Smooth muscle cell (in vitro differentiated cells): ENCODE data around the gene CDC42EP2. TPM values are rescaled to one million over a fixed set of nuclear protein-coding genes. Genes with fewer than 3 reads are reported as not detected.

Experiments
- DNase-seq: peaks from one replicate; lab custom pipeline; 2025; ENCODE audit not compliant: unreplicated experiment; lab: John Stamatoyannopoulos, UW
- H2AFZ ChIP-seq: fragments of 200-600 bp; sonication (generic); 2 replicates; pipeline ENCODE4 v1.6.0; 2016; ENCODE audit warnings: antibody characterized with exemption, low read depth, mild to moderate bottlenecking
- H3F3A ChIP-seq: fragments of 200-600 bp; sonication (generic); 2 replicates; pipeline ENCODE4 v1.6.0; 2017; ENCODE audit warnings: antibody characterized with exemption, low read depth
- H3K27ac ChIP-seq: fragments of 200-600 bp; sonication (generic); 2 replicates; pipeline ENCODE4 v1.5.1; 2016; ENCODE audit warnings: low read depth, mild to moderate bottlenecking
- H3K27me3 ChIP-seq: fragments of 200-600 bp; sonication (generic); 2 replicates; pipeline ENCODE4 v1.6.1; 2016; ENCODE audit warnings: low read depth, mild to moderate bottlenecking
- H3K36me3 ChIP-seq: fragments of 200-600 bp; sonication (generic); 2 replicates; pipeline ENCODE4 v1.5.1; 2016; ENCODE audit warnings: low read depth
- H3K4me1 ChIP-seq: fragments of 200-600 bp; sonication (generic); 2 replicates; pipeline ENCODE4 v1.5.1; 2016; ENCODE audit warnings: low read depth
- H3K4me2 ChIP-seq: fragments of 200-600 bp; sonication (generic); 2 replicates; pipeline ENCODE4 v1.6.0; 2016; ENCODE audit warnings: mild to moderate bottlenecking
- H3K4me3 ChIP-seq: fragments of 200-600 bp; sonication (generic); 2 replicates; pipeline ENCODE4 v1.5.1; 2016; ENCODE audit warnings: mild to moderate bottlenecking
- H3K79me2 ChIP-seq: fragments of 200-600 bp; sonication (generic); 2 replicates; pipeline ENCODE4 v1.6.0; 2016; ENCODE audit warnings: low read depth, mild to moderate bottlenecking
- H3K9ac ChIP-seq: fragments of 200-600 bp; sonication (generic); 2 replicates; pipeline ENCODE4 v1.6.0; 2016; ENCODE audit warnings: low read depth
- H3K9me3 ChIP-seq: fragments of 200-600 bp; sonication (generic); replicated peaks from 2 replicates; pipeline ENCODE4 v1.5.1; 2016; ENCODE audit warnings: low read depth
- H4K20me1 ChIP-seq: fragments of 200-600 bp; sonication (generic); 2 replicates; pipeline ENCODE4 v1.6.0; 2016; ENCODE audit warnings: low read depth
- WGBS: methylation state at CpG from one replicate; pipeline ENCODE4 v1.1.7; 2016; ENCODE audit warnings: low lambda C conversion rate; 5-methylcytosine and 5-hydroxymethylcytosine counted together
- polyA plus RNA-seq: library from polyadenylated mRNA; unstranded; fragments of >200 nt; fragmentation: Nextera tagmentation; extraction: Ambion mirVana; gene quantifications from 2 replicates; pipeline ENCODE4 v1.2.1, GENCODE V29; 2016
- total RNA-seq: library from RNA; depleted of rRNA; stranded (reverse); fragments of >200 nt; gene quantifications from 2 replicates; pipeline ENCODE4 v1.2.3, GENCODE V29; 2014
- TF ChIP-seq, protein P1 (sequence below): fragments of 200-600 bp; sonication (generic); IDR thresholded peaks from 2 replicates; pipeline ENCODE4 v1.5.1; 2017; ENCODE audit warnings: borderline replicate concordance, mild to moderate bottlenecking, antibody characterized with exemption; ENCODE audit not compliant: insufficient read depth, poor library complexity, severe bottlenecking

The CDC42EP2 gene
- total and polyA plus RNA-seq, 2 experiments from 2014 or later: 4.0 to 7.8 TPM

DNA sequence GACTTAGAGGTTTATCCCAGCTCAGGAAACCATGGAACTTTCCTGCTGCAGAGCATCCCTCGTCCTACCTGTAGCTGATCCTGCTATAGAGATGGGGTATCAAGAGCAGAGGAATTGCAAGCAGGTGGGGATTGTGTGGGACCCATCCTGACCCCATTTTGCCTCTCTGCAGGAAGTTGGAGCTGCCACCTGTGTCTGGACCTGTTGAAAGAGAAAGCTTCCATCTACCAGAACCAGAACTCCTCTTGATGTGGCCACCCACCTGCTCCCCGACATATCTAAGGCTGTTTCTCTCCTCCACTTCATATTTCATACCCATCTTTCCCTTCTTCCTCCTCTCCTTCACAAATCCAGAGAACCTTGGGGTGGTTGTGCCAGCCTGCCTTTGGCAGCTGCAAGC lies 36.8 kb downstream of the CDC42EP2 start:
- Histone ChIP-seq H3K9ac (no peak overlapping the region), H3K4me2 (no peak overlapping the region), H4K20me1 (peaks cover 45% of the 10 kb centered on the region), H3K27me3 (peaks cover 18% of the 10 kb centered on the region), H2AFZ (no peak overlapping the region), H3K4me3 (no peak overlapping the region), H3K79me2 (no peaks in the 10 kb centered on the region), H3K4me1 (no peaks in the 10 kb centered on the region), H3K9me3 (no peaks in the 10 kb centered on the region), H3K36me3 (peaks cover 16% of the 10 kb centered on the region), H3F3A (peaks cover 26% of the 10 kb centered on the region), H3K27ac (no peak overlapping the region)
- TF ChIP-seq, protein P1, sequence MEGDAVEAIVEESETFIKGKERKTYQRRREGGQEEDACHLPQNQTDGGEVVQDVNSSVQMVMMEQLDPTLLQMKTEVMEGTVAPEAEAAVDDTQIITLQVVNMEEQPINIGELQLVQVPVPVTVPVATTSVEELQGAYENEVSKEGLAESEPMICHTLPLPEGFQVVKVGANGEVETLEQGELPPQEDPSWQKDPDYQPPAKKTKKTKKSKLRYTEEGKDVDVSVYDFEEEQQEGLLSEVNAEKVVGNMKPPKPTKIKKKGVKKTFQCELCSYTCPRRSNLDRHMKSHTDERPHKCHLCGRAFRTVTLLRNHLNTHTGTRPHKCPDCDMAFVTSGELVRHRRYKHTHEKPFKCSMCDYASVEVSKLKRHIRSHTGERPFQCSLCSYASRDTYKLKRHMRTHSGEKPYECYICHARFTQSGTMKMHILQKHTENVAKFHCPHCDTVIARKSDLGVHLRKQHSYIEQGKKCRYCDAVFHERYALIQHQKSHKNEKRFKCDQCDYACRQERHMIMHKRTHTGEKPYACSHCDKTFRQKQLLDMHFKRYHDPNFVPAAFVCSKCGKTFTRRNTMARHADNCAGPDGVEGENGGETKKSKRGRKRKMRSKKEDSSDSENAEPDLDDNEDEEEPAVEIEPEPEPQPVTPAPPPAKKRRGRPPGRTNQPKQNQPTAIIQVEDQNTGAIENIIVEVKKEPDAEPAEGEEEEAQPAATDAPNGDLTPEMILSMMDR: no peak
- no peak for DNase-seq
- 95% methylated on average over 2 of the region's 2 CpGs for WGBS

DNA sequence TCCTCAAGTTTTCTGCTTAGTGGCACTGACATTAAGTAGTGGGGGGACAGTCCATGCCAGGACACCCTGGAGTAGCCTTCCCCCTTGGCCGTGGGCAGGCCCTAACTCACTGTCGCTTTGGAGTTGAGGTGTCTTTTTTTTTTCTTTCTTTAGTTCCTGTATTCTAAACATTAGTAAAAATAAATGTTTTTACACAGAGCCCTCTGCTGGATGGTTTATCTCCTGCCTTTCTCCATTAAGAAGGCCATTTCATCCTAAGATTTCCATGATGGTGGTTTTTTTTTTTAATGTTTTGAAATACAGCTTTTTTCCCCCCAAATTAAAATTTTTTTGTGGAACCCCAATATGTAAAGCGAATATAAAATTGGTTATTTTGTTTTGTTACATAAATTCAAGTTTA lies 38.1 kb downstream of the CDC42EP2 start:
- H3K27me3 ChIP-seq: peaks cover 30% of the 10 kb centered on the region
- no peaks in the 10 kb centered on the region for H3K9me3 ChIP-seq
- peaks cover 45% of the 10 kb centered on the region for H4K20me1 ChIP-seq
- no peaks in the 10 kb centered on the region for H3K79me2 ChIP-seq
- H3K4me3 ChIP-seq: no peak overlapping the region
- H2AFZ ChIP-seq: no peak overlapping the region
- WGBS: 94% methylated on average over 3 of the region's 3 CpGs
- peaks cover 14% of the 10 kb centered on the region for H3K36me3 ChIP-seq
- H3K4me2 ChIP-seq: no peak overlapping the region
- TF ChIP-seq, protein P1: peak; percentile 35
- H3K9ac ChIP-seq: no peak overlapping the region
- no peak for DNase-seq
- H3K4me1 ChIP-seq: no peaks in the 10 kb centered on the region
- H3K27ac ChIP-seq: no peak overlapping the region
- peaks cover 26% of the 10 kb centered on the region for H3F3A ChIP-seq

DNA sequence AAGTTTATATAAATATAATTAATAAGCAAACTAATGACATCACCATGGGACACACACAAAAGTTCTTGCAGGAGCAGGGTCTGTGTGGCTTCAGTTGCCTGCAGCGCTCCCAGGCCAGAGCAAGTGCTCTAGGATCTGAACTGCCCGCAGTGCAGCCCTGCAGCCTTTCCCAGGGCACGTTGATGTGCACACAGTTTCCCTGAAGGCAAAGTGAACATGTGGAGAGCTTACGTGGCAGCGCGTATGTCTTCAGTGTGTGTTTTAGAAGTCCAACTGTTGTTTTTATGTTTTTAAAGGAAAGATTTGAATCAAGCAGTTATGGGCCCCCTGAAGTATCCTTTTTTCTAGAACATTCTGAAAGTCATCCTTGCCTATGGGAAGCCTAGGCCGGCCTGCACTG lies 38.7 kb downstream of the CDC42EP2 start:
- no peak overlapping the region for H3K4me3 ChIP-seq
- no peaks in the 10 kb centered on the region for H3K4me1 ChIP-seq
- WGBS: 89% methylated on average over 7 of the region's 7 CpGs
- TF ChIP-seq, protein P1: no peak
- H4K20me1 ChIP-seq: peaks cover 41% of the 10 kb centered on the region
- peak overlapping the region; percentile 85 for H3K4me2 ChIP-seq
- peak overlapping the region; percentile 23 for H3K27ac ChIP-seq
- peaks cover 26% of the 10 kb centered on the region for H3F3A ChIP-seq
- H3K27me3 ChIP-seq: peaks cover 34% of the 10 kb centered on the region
- no peaks in the 10 kb centered on the region for H3K79me2 ChIP-seq
- no peak overlapping the region for H3K9ac ChIP-seq
- H3K9me3 ChIP-seq: no peaks in the 10 kb centered on the region
- DNase-seq: no peak
- H3K36me3 ChIP-seq: peaks cover 14% of the 10 kb centered on the region
- no peak overlapping the region for H2AFZ ChIP-seq

DNA sequence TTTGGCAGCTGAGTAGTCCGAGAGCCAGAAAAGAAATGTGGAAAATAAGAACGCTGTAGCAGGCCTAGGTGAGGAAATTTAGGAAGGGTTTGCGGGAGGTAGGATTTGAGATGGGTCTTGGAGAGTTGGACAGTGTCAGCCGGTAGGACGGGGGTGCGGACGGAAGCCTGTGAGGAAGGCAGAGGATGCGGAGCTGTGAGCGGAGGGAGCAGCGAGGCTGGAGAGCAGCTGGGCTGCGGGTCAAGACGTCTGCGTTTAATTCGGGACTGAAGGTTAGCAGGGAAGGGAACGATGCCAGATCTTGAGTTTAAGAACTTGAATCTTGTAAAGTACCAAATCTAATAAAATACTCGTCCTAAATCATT lies 39.2 kb downstream of the CDC42EP2 start:
- Histone ChIP-seq H3K79me2 (no peaks in the 10 kb centered on the region), H4K20me1 (peaks cover 37% of the 10 kb centered on the region), H3K27me3 (peaks cover 34% of the 10 kb centered on the region), H3K4me1 (no peaks in the 10 kb centered on the region), H3K9me3 (no peaks in the 10 kb centered on the region), H3K9ac (no peak overlapping the region), H3K27ac (peak overlapping the region; percentile 23), H3K4me2 (peak overlapping the region; percentile 85), H3K4me3 (peak overlapping the region; percentile 56), H2AFZ (no peak overlapping the region), H3F3A (peaks cover 26% of the 10 kb centered on the region), H3K36me3 (peaks cover 11% of the 10 kb centered on the region)
- no peak for DNase-seq
- TF ChIP-seq, protein P1: no peak
- 29% methylated on average over 16 of the region's 16 CpGs for WGBS
